ENCODE data around the gene GASK1A.
"Not testable (repeated sequence)": the region's sequence is repeated elsewhere in the genome, so short reads cannot be mapped to it uniquely, and the experiment has no call there.

GASK1A gene

GRCh38 chr3:42979044-42979972 lies at the start of gene GASK1A:
Gene GASK1A (plus strand): TSS chr3:42979311. CDS start chr3:42979643, 332 bp downstream.
- DNase-seq, result peak; percentile 86

- no peak for DNase-seq
These were observed 45.0 kb upstream of the GASK1A start for GRCh38 chr3:42934111-42934510.

GRCh38 chr3:42934910-42935309 lies 44.2 kb upstream of the GASK1A start:
- no peak for DNase-seq

GRCh38 chr3:42935472-42935871 lies 43.6 kb upstream of the GASK1A start:
- DNase-seq, result no peak

- no peak for DNase-seq
These were observed 42.7 kb upstream of the GASK1A start for GRCh38 chr3:42936157-42936981.

- DNase-seq, result no peak
These were observed 41.8 kb upstream of the GASK1A start for GRCh38 chr3:42937334-42937733.

GRCh38 chr3:42942693-42943092 lies 36.4 kb upstream of the GASK1A start:
- no peak for DNase-seq

GRCh38 chr3:42946050-42946449 lies 33.1 kb upstream of the GASK1A start:
- DNase-seq, result no peak

- DNase-seq, result no peak
These were observed 21.5 kb upstream of the GASK1A start for GRCh38 chr3:42957573-42957972.

- DNase-seq, result no peak
These were observed 18.8 kb upstream of the GASK1A start for GRCh38 chr3:42960282-42960681.

- DNase-seq, result no peak
These were observed 18.3 kb upstream of the GASK1A start for GRCh38 chr3:42960786-42961185.

- DNase-seq, result peak; percentile 41
These were observed 17.5 kb upstream of the GASK1A start for GRCh38 chr3:42961633-42962032.

GRCh38 chr3:42963269-42963668 lies 15.8 kb upstream of the GASK1A start:
- no peak for DNase-seq

- no peak for DNase-seq
These were observed 14.8 kb upstream of the GASK1A start for GRCh38 chr3:42964266-42964665.

GRCh38 chr3:42970557-42970956 lies 8.6 kb upstream of the GASK1A start:
- no peak for DNase-seq

GRCh38 chr3:42970976-42971772 lies 7.9 kb upstream of the GASK1A start:
- no peak for DNase-seq

GRCh38 chr3:42974906-42975305 lies 4.2 kb upstream of the GASK1A start:
- DNase-seq, result not testable (repeated sequence)

- DNase-seq, result no peak
These were observed 3.7 kb upstream of the GASK1A start for GRCh38 chr3:42975456-42975855.

- DNase-seq, result no peak
These were observed 3.2 kb upstream of the GASK1A start for GRCh38 chr3:42975955-42976354.

GRCh38 chr3:42980209-42980608 lies 1.1 kb downstream of the GASK1A start:
- no peak for DNase-seq

GRCh38 chr3:42980909-42981308 lies 1.8 kb downstream of the GASK1A start:
- no peak for DNase-seq

GRCh38 chr3:42982645-42983412 lies 3.7 kb downstream of the GASK1A start:
- DNase-seq, result no peak
